Heart right ventricle (tissue), 16 donors: ENCODE data around the gene CA4. TPM values are rescaled to one million over a fixed set of nuclear protein-coding genes. Genes with fewer than 3 reads are reported as not detected.

Experiments
- ATAC-seq, 8 donors: fragments of 200-7000 bp; cut with Tn5 transposase; one replicate each; pipeline ENCODE4 v1.9.1; 2020; ENCODE audit warnings: mild to moderate bottlenecking in 8 of 8, moderate library complexity in 8 of 8, moderate number of reproducible peaks in 1 of 8
- DNase-seq, 2 donors: peaks; one replicate each; pipeline ENCODE4 v3.0.0-alpha.2; 2020
- H3K27ac ChIP-seq, 10 donors: fragments of 200-600 bp; sonication (generic) in 2 of 10; one replicate each; pipeline versions ENCODE4 v1.5.0 to v1.8.0; 2020 to 2022; ENCODE audit warnings: mild to moderate bottlenecking in 3 of 10
- H3K27me3 ChIP-seq, 7 donors: fragments of 200-600 bp; one replicate each; pipeline ENCODE4 v1.8.0; 2021 to 2022; ENCODE audit warnings: mild to moderate bottlenecking in 2 of 7
- H3K36me3 ChIP-seq, 9 donors: fragments of 200-600 bp; sonication (generic) in 1 of 9; one replicate each; pipeline versions ENCODE4 v1.5.0 to v1.8.0; 2020 to 2022; ENCODE audit warnings: mild to moderate bottlenecking in 2 of 9
- H3K4me1 ChIP-seq, 9 donors: fragments of 200-600 bp; sonication (generic) in 1 of 9; one replicate each; pipeline versions ENCODE4 v1.5.0 to v1.8.0; 2020 to 2022; ENCODE audit warnings: mild to moderate bottlenecking in 4 of 9
- H3K4me3 ChIP-seq, 10 donors: fragments of 200-600 bp; sonication (generic) in 2 of 10; one replicate each; pipeline versions ENCODE4 v1.5.0 to v1.8.0; 2020 to 2022; ENCODE audit warnings: mild to moderate bottlenecking in 7 of 10, moderate library complexity in 2 of 10
- H3K9me3 ChIP-seq, 11 donors: fragments of 200-600 bp in 10 of 11; sonication (generic) in 2 of 11; one replicate each; pipeline versions ENCODE4 v1.5.0 to v1.8.0; 2013 to 2022; ENCODE audit warnings: mild to moderate bottlenecking in 2 of 11, control low read depth in 1 of 11, moderate library complexity in 1 of 11
- CTCF ChIP-seq, 9 donors: fragments of 200-600 bp; sonication (generic) in 2 of 9; IDR thresholded peaks; one replicate each; pipeline versions ENCODE4 v1.5.0 to v1.8.0; 2021 to 2022; ENCODE audit warnings: antibody characterized with exemption in 9 of 9, mild to moderate bottlenecking in 5 of 9, moderate library complexity in 1 of 9
- WGBS, 2 donors: extraction: QIAGEN DNeasy Blood & Tissue Kit; methylation state at CpG; one replicate each; pipeline ENCODE4 v1.1.7; 2013; ENCODE audit warnings: inconsistent platforms in 1 of 2; 5-methylcytosine and 5-hydroxymethylcytosine counted together
- intact Hi-C, 10 donors: fragments of 100-400 bp; cut with DNase I; formaldehyde crosslinking; loops; one replicate each; pipeline versions ENCODE4 v1.11.1 to v1.14.2; 2022
- polyA plus RNA-seq, 2 donors: library from polyadenylated mRNA; stranded (reverse); fragments of 200-250 nt; gene quantifications; one replicate each; pipeline ENCODE4 v1.2.3, GENCODE V29; 2013
- total RNA-seq, 10 donors: library from RNA; stranded (reverse); fragmentation: NEBNext Ultra II Directional in 3 of 10; extraction: Animal tissue kit (Norgen Biotek cat#: 25700) in 3 of 10; gene quantifications; one replicate each; pipeline versions ENCODE4 v1.2.1 to v1.2.4, GENCODE V29; 2021 to 2023
- donor health status: Arrhythmogenic right ventricular cardiomyopathy.
- donor health status: ischemic (EF 13 %, LVEDD 7.1; RV severe dilation, severe dysfunction).
- donor health status: healthy with polysubstance abuse.
- donor health status: DM: no; HTN: yes; CAD: no.
- donor health status: DM: no; HTN: no; CAD: no.
- donor health status: ischemic (EF 25% LVEDD 6.9; RV normal size, moderate dysfunction).
- donor health status: ischemic (EF 25% LVEDD 5.7; RV mildly dilated, moderate dysfunction).
- donor health status: healthy.
- donor health status: DM: yes; HTN: yes; CAD: no.
- donor health status: Ischemic cardiomyopathy.
- donor health status: ischemic (EF 35%, LVEDD 5.7; RV mildly dilated, moderate dysfunction).
- donor health status: nonischemic (EF 11% LVEDD 7.7; RV severe dilation, severe dysfunction).
- donor health status: DM: yes; HTN: yes; CAD: no.
- donor health status: PGD.
- donor health status: ischemic (EF 29% LVEDD 5.4; RV normal size, mild dysfunction).
- donor health status: nonischemic (EF 23%, LVEDD 6.1; RV moderate dilation, normal function).

CA4 gene
- total and polyA plus RNA-seq, 12 donors = 5.7 to 57.8 (median 16.2) TPM

GRCh38 chr17:60130466-60130865 lies 19.3 kb upstream of the CA4 start:
- intact Hi-C loops = no loop called here
- ATAC-seq (no peak), DNase-seq (no peak)
- Histone ChIP-seq H3K4me1 (peaks cover 0 to 20% (median 14%) of the 10 kb centered on the region in 9 donors), H3K27me3 (peaks cover 0 to 12% (median 0%) of the 10 kb centered on the region in 7 donors), H3K27ac (no peak overlapping the region), H3K9me3 (no peaks in the 10 kb centered on the region), H3K4me3 (no peak overlapping the region), H3K36me3 (peaks cover 0 to 16% (median 0%) of the 10 kb centered on the region in 9 donors)
- 81 to 86% methylated on average over 3 of the region's 3 CpGs for WGBS, 2 donors
- TF ChIP-seq CTCF (IDR thresholded peaks at IDR 0.05) = no peak

GRCh38 chr17:60134396-60135150 lies 15.2 kb upstream of the CA4 start:
- no peak for TF ChIP-seq CTCF (IDR thresholded peaks at IDR 0.05)
- Histone ChIP-seq H3K27ac (peak overlapping the region; percentile 58 to 97 (median 90)), H3K36me3 (peaks cover 0 to 16% (median 0%) of the 10 kb centered on the region in 9 donors), H3K4me3 (peak overlapping the region; percentile 61 to 93 (median 76)), H3K9me3 (no peaks in the 10 kb centered on the region), H3K27me3 (peaks cover 10 to 29% (median 20%) of the 10 kb centered on the region in 7 donors), H3K4me1 (peaks cover 0 to 34% (median 24%) of the 10 kb centered on the region in 9 donors)
- 5 to 7% methylated on average over 16 of the region's 16 CpGs for WGBS, 2 donors
- DNase-seq (peak in 1 of 2 donors; percentile 57), ATAC-seq (peak; percentile 34 to 90 (median 64))
- intact Hi-C loops = no loop called here

DNA sequence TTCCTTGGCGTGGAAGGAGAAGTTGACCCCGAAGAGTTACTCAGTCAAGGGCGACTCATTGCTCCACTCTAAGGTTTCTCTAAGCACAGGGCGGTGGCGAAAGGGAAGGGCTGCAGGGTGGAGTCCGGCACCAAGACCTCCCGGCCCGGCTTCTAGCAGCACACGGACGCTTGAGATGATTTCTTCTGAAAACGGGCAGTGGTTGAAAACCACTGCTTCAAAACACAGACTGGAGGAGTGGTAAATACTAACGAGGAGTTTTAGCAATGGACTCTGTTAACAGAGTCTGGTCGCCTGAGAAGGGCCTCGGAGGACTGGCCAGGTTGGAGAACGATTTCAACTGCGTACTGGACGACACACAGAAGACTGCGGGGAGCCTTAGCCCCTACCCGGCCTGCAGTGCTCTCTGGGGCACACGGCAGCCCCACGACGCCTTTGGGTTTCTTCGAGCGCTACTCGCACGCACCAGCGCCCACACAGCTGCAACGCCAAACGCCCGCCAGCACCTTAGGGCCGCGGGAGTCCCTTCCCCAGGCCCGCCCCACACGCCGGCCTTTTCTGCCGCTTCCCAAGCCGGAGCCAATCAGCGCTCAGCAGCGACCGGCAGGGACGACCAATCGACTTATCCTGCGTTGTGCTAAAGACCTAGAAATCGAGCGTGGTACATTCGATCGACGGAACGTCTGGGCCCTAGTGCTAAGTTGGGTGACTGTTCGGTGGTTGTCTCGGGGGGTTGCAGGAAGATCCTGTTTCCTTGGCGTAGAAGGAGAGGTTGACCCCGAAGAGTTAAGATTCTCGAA lies 14.4 kb upstream of the CA4 start:
- peak overlapping the region; percentile 58 to 97 (median 90) for H3K27ac ChIP-seq

More for the DNA sequence above, 14.4 kb upstream of the CA4 start:
- no peaks in the 10 kb centered on the region for H3K9me3 ChIP-seq
- peaks cover 16 to 37% (median 28%) of the 10 kb centered on the region in 7 donors for H3K27me3 ChIP-seq
- peaks cover 0 to 16% (median 0%) of the 10 kb centered on the region in 9 donors for H3K36me3 ChIP-seq
- 2% methylated on average over 54 of the region's 54 CpGs for WGBS, 2 donors
- DNase-seq (peak; percentile 88 to 90), ATAC-seq (peak; percentile 94 to 98 (median 97))
- no peak for TF ChIP-seq CTCF (IDR thresholded peaks at IDR 0.05)
- intact Hi-C loops = no loop called here
- peaks cover 0 to 42% (median 28%) of the 10 kb centered on the region in 9 donors for H3K4me1 ChIP-seq
- peak overlapping the region; percentile 61 to 93 (median 76) for H3K4me3 ChIP-seq
